Fibroblast of villous mesenchyme (primary cell): ENCODE measurements around the gene UGT1A4. TPM values are rescaled to one million over a fixed set of nuclear protein-coding genes. Genes with fewer than 3 reads are reported as not detected.

Source experiments
- DNase-seq: peaks from one replicate; pipeline ENCODE4 v3.0.0-alpha.2; 2010; ENCODE audit warnings: low read depth
- H3K4me3 ChIP-seq: 2 replicates; pipeline ENCODE4 v1.5.1; 2011; ENCODE audit warnings: low read depth, mild to moderate bottlenecking, low read length
- total RNA-seq: library from RNA; depleted of rRNA; stranded (reverse); fragments of >200 nt; gene quantifications from 2 replicates; pipeline ENCODE4 v1.2.3, GENCODE V29; 2012
- TF ChIP-seq, protein P1 (sequence below): IDR thresholded peaks from 2 replicates; pipeline ENCODE4 v1.5.1; 2012; ENCODE audit warnings: low read depth, mild to moderate bottlenecking, low read length; ENCODE audit not compliant: insufficient read depth

UGT1A4 gene
- total RNA-seq, 1 donor, result not detected

DNA sequence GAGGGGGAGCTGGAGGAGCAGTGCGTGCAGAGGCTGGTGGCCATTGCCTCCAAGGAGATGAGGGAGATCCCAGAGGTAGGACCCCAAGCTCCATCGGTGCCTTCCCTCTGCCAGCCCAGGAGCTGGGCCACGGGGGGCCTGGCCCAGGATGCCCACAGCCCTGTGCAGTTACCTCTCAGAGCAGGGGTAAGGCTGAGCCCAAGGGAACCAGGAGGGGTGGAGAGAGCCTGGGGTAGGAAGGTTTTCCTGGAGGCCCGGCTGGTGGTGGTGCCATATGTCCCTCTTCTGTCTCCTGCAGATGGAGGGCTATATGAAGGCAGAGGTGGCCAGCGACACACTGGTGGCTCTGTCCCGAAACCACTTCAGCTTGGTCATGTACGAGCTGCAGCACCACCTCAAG lies 71.0 kb downstream of the UGT1A4 start:
- TF ChIP-seq, protein P1, sequence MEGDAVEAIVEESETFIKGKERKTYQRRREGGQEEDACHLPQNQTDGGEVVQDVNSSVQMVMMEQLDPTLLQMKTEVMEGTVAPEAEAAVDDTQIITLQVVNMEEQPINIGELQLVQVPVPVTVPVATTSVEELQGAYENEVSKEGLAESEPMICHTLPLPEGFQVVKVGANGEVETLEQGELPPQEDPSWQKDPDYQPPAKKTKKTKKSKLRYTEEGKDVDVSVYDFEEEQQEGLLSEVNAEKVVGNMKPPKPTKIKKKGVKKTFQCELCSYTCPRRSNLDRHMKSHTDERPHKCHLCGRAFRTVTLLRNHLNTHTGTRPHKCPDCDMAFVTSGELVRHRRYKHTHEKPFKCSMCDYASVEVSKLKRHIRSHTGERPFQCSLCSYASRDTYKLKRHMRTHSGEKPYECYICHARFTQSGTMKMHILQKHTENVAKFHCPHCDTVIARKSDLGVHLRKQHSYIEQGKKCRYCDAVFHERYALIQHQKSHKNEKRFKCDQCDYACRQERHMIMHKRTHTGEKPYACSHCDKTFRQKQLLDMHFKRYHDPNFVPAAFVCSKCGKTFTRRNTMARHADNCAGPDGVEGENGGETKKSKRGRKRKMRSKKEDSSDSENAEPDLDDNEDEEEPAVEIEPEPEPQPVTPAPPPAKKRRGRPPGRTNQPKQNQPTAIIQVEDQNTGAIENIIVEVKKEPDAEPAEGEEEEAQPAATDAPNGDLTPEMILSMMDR, result no peak
- DNase-seq, result no peak
- H3K4me3 ChIP-seq, result no peak overlapping the region

DNA sequence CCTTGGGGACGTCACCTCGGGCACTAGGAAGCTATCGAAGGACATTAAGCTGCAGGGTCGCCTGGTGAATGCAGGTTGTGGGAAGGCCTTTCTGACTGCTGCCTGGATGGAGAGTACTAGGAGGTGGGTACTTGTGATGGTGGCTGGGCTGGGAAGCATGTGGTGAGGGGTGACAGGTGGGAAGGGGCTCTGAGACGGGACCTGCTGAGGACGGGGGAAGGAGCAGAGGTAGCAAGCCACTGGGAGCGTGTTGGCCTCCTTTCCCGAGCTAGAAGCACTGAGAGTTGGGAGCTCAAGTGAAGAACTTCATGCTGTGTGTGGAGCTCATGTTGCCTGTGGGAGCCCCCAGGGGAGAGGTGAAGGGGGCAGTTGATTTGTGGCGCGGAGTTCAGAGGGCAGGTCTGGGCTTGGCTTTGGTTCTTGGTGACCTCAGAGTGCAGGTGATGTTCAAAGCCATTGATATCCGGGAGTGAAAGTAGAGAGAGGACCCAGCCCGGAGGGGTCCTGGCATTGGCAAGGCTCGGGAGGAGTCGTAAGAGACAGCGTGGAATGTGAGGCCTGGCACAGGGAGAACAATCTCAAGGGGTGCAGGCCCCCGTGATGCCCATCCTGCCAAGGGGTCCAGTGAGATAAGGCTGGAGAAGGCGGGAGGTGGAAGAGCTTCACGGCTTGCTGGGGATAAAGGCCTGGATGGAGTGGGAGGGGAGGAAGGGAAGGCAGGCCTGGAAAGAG lies 72.8 kb downstream of the UGT1A4 start:
- TF ChIP-seq, protein P1, result no peak
- no peak for DNase-seq

DNA sequence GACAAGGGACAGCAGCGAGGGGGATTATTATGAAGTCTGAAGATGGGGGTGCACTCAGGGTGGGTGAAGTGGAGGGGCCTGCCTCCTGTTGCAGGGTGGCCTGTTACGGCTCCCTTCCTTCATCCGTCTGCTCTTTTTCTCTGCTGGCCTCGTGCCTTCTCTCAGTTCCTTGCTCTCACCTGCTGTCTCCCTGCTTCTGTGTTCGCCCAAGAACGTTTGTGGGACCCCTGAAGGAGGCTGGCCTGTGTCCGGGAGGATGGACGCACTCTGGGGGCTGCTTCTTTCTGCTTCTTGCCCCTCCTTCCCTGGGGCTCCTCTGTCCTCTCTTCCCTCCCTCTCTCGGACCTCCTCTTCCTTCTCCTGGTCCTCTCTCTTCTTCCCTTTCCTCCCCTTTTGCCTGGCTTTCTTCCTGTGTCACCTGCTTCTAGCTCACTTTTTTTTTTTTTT lies 73.4 kb downstream of the UGT1A4 start:
- no peak overlapping the region for H3K4me3 ChIP-seq
- TF ChIP-seq, protein P1, result no peak
- DNase-seq, result no peak

More for the DNA sequence above, 72.8 kb downstream of the UGT1A4 start:
- H3K4me3 ChIP-seq, result no peak overlapping the region

DNA sequence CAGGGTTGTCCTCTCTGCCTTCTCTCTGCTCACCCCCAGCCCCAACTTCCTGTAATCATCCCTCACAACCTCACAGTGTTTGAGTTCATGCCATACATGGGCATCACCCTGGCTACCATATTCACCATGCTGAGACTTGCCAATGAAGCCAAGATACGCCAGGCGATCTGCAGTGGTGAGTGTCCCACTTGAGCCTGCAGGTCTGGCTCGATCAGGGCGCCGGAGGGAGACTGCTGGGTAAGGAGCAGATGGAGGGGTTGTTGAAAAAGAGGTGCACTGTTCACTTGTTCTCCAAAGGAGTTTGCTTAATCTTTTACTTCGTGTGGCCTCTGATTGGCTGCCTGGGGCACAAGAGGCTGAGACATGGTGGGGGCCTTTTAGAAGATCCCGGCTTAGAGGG lies 74.2 kb downstream of the UGT1A4 start:
- TF ChIP-seq, protein P1, result no peak
- H3K4me3 ChIP-seq, result no peak overlapping the region
- DNase-seq, result no peak

DNA sequence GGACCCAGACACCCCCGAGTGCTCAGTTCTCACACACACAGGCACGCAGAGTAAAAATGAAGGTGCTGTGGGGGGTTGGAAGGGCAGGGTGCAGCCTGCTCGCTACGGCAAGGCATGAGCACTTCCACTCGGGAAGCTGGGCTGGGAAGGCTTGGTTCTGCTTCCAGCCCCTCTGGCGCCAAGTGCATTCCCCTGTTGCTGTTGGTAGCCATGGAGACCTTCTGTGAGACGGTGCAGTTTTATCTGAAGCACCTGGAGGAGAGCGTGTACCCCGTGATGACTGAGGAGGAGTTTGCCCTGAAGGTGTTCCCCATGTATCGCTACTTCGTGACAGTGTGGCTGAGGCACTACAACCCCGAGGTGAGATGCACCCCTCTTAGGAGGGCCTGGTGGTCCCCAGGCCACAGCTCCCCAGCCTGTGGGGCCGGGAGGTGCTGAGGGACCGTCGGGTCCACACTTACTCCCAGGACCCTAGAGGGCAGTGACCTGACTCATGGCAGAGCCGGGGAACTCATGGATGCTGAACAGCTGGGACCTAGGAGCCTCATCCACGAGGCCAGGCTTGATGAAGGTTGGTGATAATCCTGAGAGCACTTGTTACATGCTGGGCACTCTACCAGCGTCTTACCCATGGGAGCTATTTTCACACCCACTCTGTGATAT lies 75.1 kb downstream of the UGT1A4 start:
- no peak for DNase-seq
- H3K4me3 ChIP-seq, result no peak overlapping the region
- TF ChIP-seq, protein P1, result no peak

DNA sequence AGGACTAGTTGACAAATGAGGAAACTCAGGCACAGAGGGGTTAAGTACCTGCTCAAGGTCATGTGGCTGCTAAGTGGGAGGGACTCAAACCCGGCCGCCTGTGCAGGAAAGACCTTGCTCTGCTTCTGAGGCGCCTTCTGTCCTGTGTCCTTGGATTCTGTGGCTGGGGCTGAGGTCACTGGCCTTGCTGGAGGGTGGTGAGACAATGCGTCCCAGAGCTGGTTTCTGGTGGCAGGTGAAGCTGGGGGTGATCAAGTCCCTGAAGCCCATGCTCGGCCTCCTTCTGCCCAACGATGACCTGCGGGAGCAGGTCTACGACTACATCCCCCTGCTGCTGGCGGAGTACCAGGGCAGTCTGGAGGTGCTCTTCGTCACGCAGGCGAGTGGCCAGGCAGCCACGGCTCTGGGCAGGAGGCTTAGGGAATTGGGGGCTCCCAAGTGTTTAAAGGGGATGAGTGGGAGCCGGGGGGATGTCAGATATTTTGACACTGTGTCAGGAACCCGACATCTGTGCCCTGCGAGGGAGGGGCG lies 75.7 kb downstream of the UGT1A4 start:
- no peak overlapping the region for H3K4me3 ChIP-seq
- TF ChIP-seq, protein P1, result no peak
- DNase-seq, result no peak
